Thyroid gland (tissue), 4 donors: ENCODE data around the gene PI16.

Source experiments
- POLR2A ChIP-seq, 2 donors: fragments of 450-650 bp; IDR thresholded peaks; one replicate each; pipeline ENCODE4 v1.6.1; 2017; ENCODE audit warnings: antibody characterized with exemption in 2 of 2, mild to moderate bottlenecking in 2 of 2, moderate library complexity in 1 of 2
- TF ChIP-seq, protein P1 (sequence below), 6 experiments: fragments of 200-600 bp in 3 of 6; fragments of 450-650 bp in 3 of 6; sonication (generic) in 3 of 6; IDR thresholded peaks; one replicate each; pipeline ENCODE4 v1.5.1; 2016 to 2019; ENCODE audit warnings: antibody characterized with exemption in 6 of 6, mild to moderate bottlenecking in 2 of 6, inconsistent platforms in 1 of 6, moderate library complexity in 1 of 6

DNA sequence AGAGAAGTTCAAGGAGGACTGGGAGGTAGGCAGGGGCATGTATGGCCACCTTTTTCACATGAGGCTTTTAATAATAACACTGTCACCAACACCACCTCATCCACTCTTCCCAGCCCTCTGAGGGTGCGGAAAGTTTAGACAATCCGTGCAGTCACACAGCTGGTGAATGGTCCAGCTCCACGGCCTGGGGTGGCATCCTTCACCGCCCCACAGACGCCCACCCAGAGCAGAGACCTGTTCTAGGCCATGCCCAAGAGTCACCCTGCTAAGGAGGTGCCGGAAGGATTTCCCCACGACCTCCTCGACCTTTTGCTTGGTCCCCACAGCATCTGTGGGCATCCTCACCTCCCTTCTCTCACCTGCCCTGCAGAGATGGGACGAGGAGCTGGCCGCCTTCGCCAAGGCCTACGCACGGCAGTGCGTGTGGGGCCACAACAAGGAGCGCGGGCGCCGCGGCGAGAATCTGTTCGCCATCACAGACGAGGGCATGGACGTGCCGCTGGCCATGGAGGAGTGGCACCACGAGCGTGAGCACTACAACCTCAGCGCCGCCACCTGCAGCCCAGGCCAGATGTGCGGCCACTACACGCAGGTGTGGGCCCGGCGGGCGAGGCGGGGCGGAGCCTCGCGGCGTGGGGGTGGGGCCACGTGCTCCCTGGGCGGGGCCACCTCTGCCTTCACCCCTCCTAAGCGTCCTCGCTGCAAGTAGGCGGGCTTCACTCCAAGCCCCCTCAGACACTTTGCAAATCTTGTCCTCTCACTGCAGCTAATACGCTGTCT is 4.4 kb downstream of the PI16 start:
- no peak for TF ChIP-seq POLR2A (IDR thresholded peaks at IDR 0.05)
- TF ChIP-seq, protein P1, sequence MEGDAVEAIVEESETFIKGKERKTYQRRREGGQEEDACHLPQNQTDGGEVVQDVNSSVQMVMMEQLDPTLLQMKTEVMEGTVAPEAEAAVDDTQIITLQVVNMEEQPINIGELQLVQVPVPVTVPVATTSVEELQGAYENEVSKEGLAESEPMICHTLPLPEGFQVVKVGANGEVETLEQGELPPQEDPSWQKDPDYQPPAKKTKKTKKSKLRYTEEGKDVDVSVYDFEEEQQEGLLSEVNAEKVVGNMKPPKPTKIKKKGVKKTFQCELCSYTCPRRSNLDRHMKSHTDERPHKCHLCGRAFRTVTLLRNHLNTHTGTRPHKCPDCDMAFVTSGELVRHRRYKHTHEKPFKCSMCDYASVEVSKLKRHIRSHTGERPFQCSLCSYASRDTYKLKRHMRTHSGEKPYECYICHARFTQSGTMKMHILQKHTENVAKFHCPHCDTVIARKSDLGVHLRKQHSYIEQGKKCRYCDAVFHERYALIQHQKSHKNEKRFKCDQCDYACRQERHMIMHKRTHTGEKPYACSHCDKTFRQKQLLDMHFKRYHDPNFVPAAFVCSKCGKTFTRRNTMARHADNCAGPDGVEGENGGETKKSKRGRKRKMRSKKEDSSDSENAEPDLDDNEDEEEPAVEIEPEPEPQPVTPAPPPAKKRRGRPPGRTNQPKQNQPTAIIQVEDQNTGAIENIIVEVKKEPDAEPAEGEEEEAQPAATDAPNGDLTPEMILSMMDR (IDR thresholded peaks at IDR 0.05), result peak in 1 of 6 experiments; percentile 11
